ENCODE data around the gene LAT. TPM values are rescaled to one million over a fixed set of nuclear protein-coding genes. Genes with fewer than 3 reads are reported as not detected.

LAT gene
- total and polyA plus RNA-seq, 2 of the 13 experiments (the other 11 are each of a cell fraction or from before 2014, with no cell fraction given): 2.0 to 3.0 TPM

GRCh38 chr16:28974437-28975157 is 10.3 kb upstream of the LAT start, which contains the start of gene SPNS1 (continued):
- TF ChIP-seq, protein P1, sequence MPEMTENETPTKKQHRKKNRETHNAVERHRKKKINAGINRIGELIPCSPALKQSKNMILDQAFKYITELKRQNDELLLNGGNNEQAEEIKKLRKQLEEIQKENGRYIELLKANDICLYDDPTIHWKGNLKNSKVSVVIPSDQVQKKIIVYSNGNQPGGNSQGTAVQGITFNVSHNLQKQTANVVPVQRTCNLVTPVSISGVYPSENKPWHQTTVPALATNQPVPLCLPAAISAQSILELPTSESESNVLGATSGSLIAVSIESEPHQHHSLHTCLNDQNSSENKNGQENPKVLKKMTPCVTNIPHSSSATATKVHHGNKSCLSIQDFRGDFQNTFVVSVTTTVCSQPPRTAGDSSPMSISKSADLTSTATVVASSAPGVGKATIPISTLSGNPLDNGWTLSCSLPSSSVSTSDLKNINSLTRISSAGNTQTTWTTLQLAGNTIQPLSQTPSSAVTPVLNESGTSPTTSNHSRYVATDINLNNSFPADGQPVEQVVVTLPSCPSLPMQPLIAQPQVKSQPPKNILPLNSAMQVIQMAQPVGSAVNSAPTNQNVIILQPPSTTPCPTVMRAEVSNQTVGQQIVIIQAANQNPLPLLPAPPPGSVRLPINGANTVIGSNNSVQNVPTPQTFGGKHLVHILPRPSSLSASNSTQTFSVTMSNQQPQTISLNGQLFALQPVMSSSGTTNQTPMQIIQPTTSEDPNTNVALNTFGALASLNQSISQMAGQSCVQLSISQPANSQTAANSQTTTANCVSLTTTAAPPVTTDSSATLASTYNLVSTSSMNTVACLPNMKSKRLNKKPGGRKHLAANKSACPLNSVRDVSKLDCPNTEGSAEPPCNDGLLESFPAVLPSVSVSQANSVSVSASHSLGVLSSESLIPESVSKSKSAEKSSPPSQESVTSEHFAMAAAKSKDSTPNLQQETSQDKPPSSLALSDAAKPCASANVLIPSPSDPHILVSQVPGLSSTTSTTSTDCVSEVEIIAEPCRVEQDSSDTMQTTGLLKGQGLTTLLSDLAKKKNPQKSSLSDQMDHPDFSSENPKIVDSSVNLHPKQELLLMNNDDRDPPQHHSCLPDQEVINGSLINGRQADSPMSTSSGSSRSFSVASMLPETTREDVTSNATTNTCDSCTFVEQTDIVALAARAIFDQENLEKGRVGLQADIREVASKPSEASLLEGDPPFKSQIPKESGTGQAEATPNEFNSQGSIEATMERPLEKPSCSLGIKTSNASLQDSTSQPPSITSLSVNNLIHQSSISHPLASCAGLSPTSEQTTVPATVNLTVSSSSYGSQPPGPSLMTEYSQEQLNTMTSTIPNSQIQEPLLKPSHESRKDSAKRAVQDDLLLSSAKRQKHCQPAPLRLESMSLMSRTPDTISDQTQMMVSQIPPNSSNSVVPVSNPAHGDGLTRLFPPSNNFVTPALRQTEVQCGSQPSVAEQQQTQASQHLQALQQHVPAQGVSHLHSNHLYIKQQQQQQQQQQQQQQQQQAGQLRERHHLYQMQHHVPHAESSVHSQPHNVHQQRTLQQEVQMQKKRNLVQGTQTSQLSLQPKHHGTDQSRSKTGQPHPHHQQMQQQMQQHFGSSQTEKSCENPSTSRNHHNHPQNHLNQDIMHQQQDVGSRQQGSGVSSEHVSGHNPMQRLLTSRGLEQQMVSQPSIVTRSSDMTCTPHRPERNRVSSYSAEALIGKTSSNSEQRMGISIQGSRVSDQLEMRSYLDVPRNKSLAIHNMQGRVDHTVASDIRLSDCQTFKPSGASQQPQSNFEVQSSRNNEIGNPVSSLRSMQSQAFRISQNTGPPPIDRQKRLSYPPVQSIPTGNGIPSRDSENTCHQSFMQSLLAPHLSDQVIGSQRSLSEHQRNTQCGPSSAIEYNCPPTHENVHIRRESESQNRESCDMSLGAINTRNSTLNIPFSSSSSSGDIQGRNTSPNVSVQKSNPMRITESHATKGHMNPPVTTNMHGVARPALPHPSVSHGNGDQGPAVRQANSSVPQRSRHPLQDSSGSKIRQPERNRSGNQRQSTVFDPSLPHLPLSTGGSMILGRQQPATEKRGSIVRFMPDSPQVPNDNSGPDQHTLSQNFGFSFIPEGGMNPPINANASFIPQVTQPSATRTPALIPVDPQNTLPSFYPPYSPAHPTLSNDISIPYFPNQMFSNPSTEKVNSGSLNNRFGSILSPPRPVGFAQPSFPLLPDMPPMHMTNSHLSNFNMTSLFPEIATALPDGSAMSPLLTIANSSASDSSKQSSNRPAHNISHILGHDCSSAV (CRISPR knock-in tag; IDR thresholded peaks at IDR 0.05; ENCODE audit: borderline replicate concordance): no peak
- TF ChIP-seq KLF9 (CRISPR knock-in tag; IDR thresholded peaks at IDR 0.05; ENCODE audit: low read depth): peak; percentile 86; the same call in 1 of the 2 replicates
- peak; percentile 39; the same call in 1 of the 2 replicates for TF ChIP-seq ZNF660 (CRISPR knock-in tag; IDR thresholded peaks at IDR 0.05; ENCODE audit: borderline replicate concordance, low read depth)
- TF ChIP-seq ZNF34 (CRISPR knock-in tag; IDR thresholded peaks at IDR 0.05; ENCODE audit: borderline replicate concordance): peak; percentile 97; the same call in 1 of the 2 replicates
- peak; percentile 97 for TF ChIP-seq ZSCAN31 (CRISPR knock-in tag; IDR thresholded peaks at IDR 0.05; ENCODE audit: low read depth)
- TF ChIP-seq RARG (CRISPR knock-in tag; IDR thresholded peaks at IDR 0.05; ENCODE audit: low read depth): peak; percentile 92; the same call in 1 of the 2 replicates
- no peak; the same call in 1 of the 2 replicates for TF ChIP-seq ZNF260 (CRISPR knock-in tag; IDR thresholded peaks at IDR 0.05; ENCODE audit: borderline replicate concordance, low read depth)
- TF ChIP-seq, protein P2, sequence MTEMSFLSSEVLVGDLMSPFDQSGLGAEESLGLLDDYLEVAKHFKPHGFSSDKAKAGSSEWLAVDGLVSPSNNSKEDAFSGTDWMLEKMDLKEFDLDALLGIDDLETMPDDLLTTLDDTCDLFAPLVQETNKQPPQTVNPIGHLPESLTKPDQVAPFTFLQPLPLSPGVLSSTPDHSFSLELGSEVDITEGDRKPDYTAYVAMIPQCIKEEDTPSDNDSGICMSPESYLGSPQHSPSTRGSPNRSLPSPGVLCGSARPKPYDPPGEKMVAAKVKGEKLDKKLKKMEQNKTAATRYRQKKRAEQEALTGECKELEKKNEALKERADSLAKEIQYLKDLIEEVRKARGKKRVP (CRISPR knock-in tag; IDR thresholded peaks at IDR 0.05): peak in 1 of 2 experiments; percentile 58; a peak in 1 of 4 replicates
- TF ChIP-seq BHLHE40 (IDR thresholded peaks at IDR 0.05; ENCODE audit: low read length): peak; percentile 97
- no peak for TF ChIP-seq PLRG1 (conservative IDR thresholded peaks at IDR 0.05)
- TF ChIP-seq ZNF619 (CRISPR knock-in tag; IDR thresholded peaks at IDR 0.05): peak; percentile 79; the same call in 1 of the 2 replicates
- TF ChIP-seq ZNF143 (CRISPR knock-in tag; IDR thresholded peaks at IDR 0.05): peak; percentile 76
- no peak; the same call in 1 of the 2 replicates for TF ChIP-seq TOE1 (CRISPR knock-in tag; IDR thresholded peaks at IDR 0.05)
- no peak for TF ChIP-seq HDAC6 (IDR thresholded peaks at IDR 0.05; ENCODE audit: low read depth, low read length)
- no peak for TF ChIP-seq MIXL1 (CRISPR knock-in tag; IDR thresholded peaks at IDR 0.05)
- TF ChIP-seq, protein P3, sequence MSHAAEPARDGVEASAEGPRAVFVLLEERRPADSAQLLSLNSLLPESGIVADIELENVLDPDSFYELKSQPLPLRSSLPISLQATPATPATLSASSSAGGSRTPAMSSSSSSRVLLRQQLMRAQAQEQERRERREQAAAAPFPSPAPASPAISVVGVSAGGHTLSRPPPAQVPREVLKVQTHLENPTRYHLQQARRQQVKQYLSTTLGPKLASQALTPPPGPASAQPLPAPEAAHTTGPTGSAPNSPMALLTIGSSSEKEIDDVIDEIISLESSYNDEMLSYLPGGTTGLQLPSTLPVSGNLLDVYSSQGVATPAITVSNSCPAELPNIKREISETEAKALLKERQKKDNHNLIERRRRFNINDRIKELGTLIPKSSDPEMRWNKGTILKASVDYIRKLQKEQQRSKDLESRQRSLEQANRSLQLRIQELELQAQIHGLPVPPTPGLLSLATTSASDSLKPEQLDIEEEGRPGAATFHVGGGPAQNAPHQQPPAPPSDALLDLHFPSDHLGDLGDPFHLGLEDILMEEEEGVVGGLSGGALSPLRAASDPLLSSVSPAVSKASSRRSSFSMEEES (CRISPR knock-in tag; IDR thresholded peaks at IDR 0.05): peak; percentile 100
- peak; percentile 94 for TF ChIP-seq NFKB2 (CRISPR knock-in tag; IDR thresholded peaks at IDR 0.05; ENCODE audit: borderline replicate concordance)
- peak; percentile 71; the same call in 1 of the 2 replicates for TF ChIP-seq RFX1 (IDR thresholded peaks at IDR 0.05)
- TF ChIP-seq POLR2A (IDR thresholded peaks at IDR 0.05; ENCODE audit: insufficient read depth in 1 of 2, low read depth in 2 of 2, low read length in 2 of 2): peak; percentile 88 to 89
- TF ChIP-seq ZNF326 (CRISPR knock-in tag; IDR thresholded peaks at IDR 0.05; ENCODE audit: borderline replicate concordance): no peak
- TF ChIP-seq ZNF546 (CRISPR knock-in tag; conservative IDR thresholded peaks at IDR 0.05): no peak

Data from HepG2 (cell line).